Measurements from ENCODE around the gene PAGE3.

PAGE3 gene, protein sequence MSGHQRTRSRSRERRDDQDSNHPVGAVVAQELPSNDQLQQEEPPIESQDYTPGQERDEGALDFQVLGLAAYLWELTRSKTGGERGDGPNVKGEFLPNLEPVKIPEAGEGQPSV

DNA sequence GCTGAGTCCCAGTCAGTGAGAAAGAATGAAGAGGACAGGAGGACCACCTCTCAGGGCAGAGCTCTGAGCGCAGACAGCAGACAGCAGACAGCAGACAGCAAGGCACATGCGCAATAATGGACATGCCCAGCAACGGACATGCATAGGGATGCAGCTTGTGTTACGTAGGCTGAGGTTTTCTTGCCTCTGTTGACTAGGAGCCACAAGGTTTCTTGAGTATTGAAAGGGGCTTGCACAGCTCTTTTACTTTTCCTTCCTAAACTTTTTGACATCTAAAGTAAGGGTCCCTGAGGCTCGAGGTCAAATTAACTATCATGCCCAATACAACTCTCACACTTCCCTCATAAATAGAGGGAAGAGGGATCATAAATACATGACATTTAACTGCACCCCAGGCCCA is at the start of gene PAGE3:
Gene PAGE3 (minus strand): TSS at position 101 of the 400 bp plus-strand sequence. CDS start 1,013 bp downstream, outside the sequence.
- no peak for DNase-seq (ENCODE audit: low read depth in 2 of 2)

DNA sequence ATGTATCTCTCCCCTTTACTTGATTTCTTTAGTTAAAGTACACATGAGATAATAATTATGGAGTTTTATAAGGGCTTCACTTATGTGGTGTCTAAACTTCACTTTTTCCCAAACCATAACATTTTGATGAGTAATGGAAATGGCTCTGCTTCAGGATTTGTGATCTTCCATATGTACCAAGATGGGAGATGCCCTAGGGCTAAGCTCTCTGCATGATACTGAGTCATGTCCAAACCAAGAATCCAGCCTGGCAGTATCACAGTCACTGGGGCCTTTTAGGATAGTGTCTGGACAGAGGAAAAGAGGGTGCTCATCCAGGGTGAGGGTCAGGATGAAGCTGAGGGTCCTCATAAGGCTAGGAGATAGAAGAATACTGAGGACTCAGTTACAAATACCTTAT is 47.9 kb upstream of the PAGE3 start:
- no peak for DNase-seq (ENCODE audit: low read depth in 2 of 2)

DNA sequence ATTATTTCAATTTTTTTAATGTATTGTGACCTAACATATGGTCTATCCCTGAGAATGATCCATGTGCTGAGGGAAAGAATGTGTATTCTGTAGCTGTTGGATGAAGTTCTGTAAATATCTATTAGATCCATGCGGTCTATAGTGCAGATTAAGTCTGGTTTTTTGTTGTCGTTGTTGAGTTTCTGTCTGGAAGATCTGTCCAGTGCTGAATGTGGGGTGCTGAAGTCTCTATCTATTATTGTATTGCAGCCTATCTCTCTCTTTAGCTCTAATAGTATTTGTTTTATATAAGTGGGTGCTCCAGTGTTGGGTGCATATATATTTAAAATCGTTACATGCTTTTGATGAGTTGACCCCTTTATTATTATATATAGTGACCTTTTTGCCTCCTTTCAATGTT is 26.2 kb upstream of the PAGE3 start:
- no peak for DNase-seq (ENCODE audit: low read depth in 2 of 2)

DNA sequence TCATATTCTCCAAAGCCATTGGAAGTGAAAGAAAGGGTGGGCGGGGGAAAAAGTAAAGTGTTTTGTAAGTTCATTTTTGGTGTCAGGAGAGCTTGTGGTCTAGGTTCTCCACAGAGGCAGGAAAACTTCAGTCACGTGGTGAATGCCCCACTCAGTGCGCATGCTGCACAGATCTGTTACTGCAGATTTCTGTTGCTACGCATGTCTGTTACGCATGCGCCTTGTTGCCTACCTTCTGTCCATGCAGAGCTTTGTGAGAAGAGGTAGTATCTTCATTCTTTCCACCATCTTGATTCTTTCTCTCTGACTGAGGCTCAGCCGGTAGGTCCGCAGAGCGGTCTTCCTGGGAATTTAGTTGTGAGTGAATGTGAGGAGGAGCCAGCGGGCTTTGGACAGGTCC is 15.1 kb upstream of the PAGE3 start:
- DNase-seq (ENCODE audit: low read depth in 2 of 2) = no peak

DNA sequence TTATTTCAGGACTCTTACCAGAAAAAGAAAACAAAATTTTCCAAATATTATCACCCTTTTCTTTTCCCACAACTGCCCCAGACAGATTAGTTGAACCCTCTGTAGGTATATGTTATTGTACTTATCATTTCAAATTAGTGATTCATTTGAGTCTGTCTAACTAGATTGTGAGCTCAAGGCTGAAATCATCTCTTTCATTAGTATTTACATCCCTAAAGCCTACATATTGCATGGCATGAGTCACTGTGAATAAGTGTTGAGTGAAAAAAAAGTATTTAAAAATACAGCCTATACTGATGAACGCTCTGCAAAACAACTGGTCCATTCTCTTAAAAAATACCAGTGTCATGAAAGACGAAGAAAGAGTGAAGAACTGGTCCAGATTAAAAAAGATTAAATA is 3.9 kb downstream of the PAGE3 start:
- no peak for DNase-seq (ENCODE audit: low read depth in 2 of 2)

DNA sequence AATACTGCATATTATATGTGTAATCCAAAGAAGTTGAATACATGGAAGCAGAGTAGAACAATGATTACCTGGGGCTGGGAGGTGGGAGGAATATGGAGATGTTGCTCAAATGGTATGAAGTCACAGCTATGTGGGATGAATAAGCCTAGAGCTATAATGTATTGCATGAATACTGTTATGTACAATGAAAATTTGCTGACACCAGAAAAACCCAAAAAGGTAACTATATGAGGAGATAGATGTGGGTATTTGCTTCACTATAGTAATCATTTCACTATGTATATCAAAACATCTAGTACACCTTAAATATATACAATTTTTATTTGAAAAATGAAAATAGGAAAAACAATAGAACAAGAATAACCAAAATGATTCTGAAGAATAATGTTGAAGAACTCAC is 11.2 kb downstream of the PAGE3 start:
- no peak for DNase-seq (ENCODE audit: low read depth in 2 of 2)

DNA sequence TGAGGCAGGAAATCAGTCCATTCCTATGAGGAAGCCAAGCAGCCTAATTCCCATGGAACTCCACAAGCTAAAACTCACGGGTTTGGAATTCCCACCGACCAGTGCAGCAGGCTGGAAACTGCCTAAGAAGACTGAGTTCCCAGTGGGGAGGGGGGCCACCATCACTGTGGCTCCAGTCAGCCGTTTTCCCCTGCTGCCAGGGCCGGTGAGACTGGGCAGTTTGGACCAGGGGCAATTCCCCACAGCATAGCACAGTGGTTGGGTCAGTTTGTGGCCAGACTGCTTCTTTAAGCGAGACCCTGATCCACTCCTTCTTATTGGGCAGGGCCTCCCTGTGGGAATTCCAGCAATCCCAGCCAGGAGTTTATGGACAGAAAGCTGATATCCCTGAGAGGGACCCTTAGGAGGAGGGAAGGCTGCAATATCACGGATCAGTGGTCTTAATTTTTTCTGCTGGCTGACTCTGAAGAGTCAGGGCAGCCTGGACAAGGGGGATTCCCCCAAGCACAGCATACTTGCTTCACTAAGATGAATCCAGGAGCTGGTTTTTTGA is 23.9 kb downstream of the PAGE3 start:
- DNase-seq (ENCODE audit: low read depth in 2 of 2) = no peak

DNA sequence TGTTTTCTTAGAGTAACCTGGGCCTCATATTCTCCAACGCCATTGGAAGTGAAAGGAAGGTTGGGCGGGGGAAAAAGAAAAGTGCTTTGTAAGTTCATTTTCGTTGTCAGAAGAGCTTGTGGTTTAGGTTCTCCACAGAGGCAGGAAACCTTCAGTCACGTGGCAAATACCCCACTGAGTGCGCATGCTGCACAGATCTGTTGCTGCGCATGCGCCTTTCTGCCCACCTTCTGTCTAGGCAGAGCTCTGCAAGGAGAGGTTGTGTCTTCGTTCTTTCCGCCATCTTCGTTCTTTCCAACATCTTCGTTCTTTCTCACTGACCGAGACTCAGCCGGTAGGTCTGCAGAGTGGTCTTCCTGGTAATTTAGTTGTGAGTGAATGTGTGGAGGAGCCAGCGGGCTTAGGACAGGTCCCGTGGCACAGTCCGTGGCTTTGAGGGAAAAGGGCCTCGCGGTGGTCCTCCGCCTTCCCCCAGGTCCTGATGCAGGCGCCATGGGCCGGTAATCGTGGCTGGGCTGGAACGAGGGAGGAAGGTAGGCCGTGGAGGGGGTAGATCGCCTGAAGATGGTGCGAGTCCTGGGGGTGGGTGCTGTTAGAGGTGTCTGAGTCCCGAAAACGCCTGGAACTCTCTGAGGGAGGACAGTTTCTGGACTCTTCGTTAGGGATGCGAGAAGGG is 44.5 kb downstream of the PAGE3 start, which contains the start of gene PAGE5:
Gene PAGE5 (plus strand): TSS at position 228 of the 676 bp plus-strand sequence. CDS start 1,037 bp downstream, outside the sequence.
- DNase-seq (ENCODE audit: low read depth in 2 of 2) = no peak

DNA sequence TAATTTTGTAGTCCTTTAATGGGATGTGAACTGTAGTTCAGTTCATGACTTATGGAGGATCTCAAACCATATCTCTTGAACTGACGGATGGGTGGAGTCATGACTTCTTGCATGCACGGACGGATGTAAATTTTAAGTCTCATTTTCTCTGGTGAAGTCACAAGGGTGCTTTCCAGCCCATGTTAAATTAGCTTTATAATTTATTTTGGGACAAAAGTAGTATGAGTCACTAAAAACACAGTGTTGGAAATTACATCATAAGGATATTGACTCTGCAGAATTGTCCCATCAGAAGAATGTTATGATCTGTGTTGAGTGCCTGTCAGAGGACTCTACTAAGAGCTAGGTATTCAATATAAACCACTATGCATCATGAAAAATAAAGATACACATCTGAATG is 51.3 kb downstream of the PAGE3 start:
- no peak for DNase-seq (ENCODE audit: low read depth in 2 of 2)

DNA sequence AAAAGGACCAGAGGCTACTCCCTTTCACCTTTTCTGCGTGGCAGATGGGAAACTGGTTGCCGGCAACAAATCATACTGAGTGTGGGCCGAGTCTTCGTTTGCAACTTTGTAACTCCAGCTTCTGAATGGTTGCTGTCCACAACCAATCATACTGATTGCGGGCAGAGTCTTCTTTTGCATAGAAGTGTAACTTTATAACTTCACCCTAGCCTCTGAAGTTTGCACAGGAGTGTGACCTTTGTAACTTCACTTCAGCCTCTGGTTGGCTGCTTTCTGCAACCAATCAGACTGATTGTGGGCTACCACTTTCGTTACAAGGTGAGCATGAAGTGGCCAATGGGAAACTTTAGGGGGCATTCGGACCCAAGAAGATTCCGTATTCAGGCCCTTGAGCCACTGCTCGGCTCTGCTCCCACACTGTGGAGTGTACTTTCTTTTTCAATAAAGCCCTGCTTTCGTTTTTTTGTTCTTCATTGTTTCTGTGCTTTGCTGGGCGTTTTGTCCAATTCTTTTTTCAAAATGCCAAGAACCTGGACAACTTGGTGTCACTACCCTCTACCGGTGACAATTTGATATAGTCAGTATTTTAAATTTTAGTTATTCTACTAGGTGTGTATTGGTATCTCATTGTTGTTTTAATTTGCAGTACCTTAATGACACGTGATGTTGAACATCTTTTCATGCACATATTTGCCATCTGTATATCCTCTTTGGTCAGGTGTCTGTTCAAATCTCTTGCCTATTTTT is 53.6 kb downstream of the PAGE3 start:
- no peak for DNase-seq (ENCODE audit: low read depth in 2 of 2)
